NCI-H146 treated with DMSO at 0.1 percent for 48 hours (cell line): Measurements from ENCODE around the gene NHEJ1.

Source experiments
- DNase-seq: peaks from one replicate; lab custom pipeline; 2025; ENCODE audit not compliant: unreplicated experiment; lab: John Stamatoyannopoulos, UW

NHEJ1 gene

GRCh38 chr2:219034823-219035222 is 125.8 kb downstream of the NHEJ1 start:
- DNase-seq: no peak

GRCh38 chr2:219032051-219032745 is 128.4 kb downstream of the NHEJ1 start:
- DNase-seq: no peak

- DNase-seq: no peak
Observed at GRCh38 chr2:219031005-219031738, 129.4 kb downstream of the NHEJ1 start.

GRCh38 chr2:219030177-219030940 is 130.3 kb downstream of the NHEJ1 start:
- no peak for DNase-seq

GRCh38 chr2:219029829-219030165 is 130.8 kb downstream of the NHEJ1 start:
- peak; percentile 30 for DNase-seq

- no peak for DNase-seq
Observed at GRCh38 chr2:219028996-219029828, 131.4 kb downstream of the NHEJ1 start.

- DNase-seq: no peak
Observed at GRCh38 chr2:219028141-219028540, 132.5 kb downstream of the NHEJ1 start.

- no peak for DNase-seq
Observed at GRCh38 chr2:219027511-219028055, 133.0 kb downstream of the NHEJ1 start.

- DNase-seq: no peak
Observed at GRCh38 chr2:219026946-219027345, 133.7 kb downstream of the NHEJ1 start.

- DNase-seq: no peak
Observed at GRCh38 chr2:219025637-219026585, 134.7 kb downstream of the NHEJ1 start.
